Epithelial cell of proximal tubule (primary cell): ENCODE measurements around the gene MRPS27. TPM values are rescaled to one million over a fixed set of nuclear protein-coding genes. Genes with fewer than 3 reads are reported as not detected.

ENCODE experiments used
- DNase-seq: peaks from one replicate; pipeline ENCODE4 v3.0.0-alpha.2; 2011; ENCODE audit warnings: low read depth
- H3K4me3 ChIP-seq: 2 replicates; pipeline ENCODE4 v1.5.1; 2011; ENCODE audit warnings: low read depth, mild to moderate bottlenecking, low read length
- total RNA-seq: library from RNA; depleted of rRNA; stranded (reverse); fragments of >200 nt; gene quantifications from 2 replicates; pipeline ENCODE4 v1.2.3, GENCODE V29; 2015
- TF ChIP-seq, protein P1 (sequence below): conservative IDR thresholded peaks from 2 replicates; pipeline ENCODE4 v1.5.1; 2012; ENCODE audit warnings: low read depth, mild to moderate bottlenecking, low read length

Gene MRPS27
- total RNA-seq, 1 donor from 2014 or later = 54.4 TPM

DNA sequence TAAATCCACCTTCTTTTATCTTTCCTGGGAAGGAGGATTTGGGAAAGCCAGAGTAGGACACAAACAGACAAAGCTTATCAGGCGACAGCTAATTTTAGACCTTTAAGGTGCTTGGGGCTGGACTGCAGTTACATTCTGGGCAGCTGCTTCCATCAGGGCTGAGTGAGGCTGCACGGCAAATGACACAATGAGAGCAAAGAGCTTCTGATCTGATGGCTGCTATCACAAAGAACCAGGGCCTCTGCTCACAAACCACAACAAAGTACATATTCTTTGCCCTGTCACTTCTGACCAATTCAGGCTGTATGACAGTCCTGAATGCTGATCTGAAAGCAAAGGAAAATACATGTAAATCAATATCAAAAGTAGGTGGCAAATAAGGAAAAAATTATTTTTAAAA, 93.1 kb downstream of the MRPS27 start:
- no peak overlapping the region for H3K4me3 ChIP-seq
- TF ChIP-seq, protein P1, sequence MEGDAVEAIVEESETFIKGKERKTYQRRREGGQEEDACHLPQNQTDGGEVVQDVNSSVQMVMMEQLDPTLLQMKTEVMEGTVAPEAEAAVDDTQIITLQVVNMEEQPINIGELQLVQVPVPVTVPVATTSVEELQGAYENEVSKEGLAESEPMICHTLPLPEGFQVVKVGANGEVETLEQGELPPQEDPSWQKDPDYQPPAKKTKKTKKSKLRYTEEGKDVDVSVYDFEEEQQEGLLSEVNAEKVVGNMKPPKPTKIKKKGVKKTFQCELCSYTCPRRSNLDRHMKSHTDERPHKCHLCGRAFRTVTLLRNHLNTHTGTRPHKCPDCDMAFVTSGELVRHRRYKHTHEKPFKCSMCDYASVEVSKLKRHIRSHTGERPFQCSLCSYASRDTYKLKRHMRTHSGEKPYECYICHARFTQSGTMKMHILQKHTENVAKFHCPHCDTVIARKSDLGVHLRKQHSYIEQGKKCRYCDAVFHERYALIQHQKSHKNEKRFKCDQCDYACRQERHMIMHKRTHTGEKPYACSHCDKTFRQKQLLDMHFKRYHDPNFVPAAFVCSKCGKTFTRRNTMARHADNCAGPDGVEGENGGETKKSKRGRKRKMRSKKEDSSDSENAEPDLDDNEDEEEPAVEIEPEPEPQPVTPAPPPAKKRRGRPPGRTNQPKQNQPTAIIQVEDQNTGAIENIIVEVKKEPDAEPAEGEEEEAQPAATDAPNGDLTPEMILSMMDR = no peak
- no peak for DNase-seq

DNA sequence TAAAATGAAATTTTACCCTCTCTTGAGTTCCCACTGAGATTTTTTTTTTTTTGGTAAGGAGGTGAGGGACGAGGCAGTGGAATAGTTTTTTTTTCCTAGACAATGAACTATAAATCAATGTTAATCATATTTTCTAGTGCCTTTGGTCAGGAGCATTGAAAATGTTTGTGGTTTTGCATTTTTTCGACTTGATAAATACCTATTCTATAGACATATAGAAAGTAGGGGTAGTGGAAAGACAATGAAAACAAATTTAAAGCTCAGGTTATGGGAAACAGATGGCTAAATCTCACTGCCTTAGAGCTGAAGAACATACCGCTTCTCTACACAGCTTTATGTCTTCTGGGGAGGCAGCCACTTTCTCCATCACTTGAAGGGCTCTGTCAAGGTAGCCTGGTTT, 94.3 kb downstream of the MRPS27 start:
- DNase-seq = no peak
- no peak overlapping the region for H3K4me3 ChIP-seq
- TF ChIP-seq, protein P1 = no peak

- TF ChIP-seq, protein P1 = no peak
- no peak overlapping the region for H3K4me3 ChIP-seq
- no peak for DNase-seq
Measured at GRCh38 chr5:72224946-72225463, 95.0 kb downstream of the MRPS27 start.

GRCh38 chr5:72223371-72223770, 96.7 kb downstream of the MRPS27 start:
- DNase-seq = no peak
- no peak overlapping the region for H3K4me3 ChIP-seq
- TF ChIP-seq, protein P1 = no peak

DNA sequence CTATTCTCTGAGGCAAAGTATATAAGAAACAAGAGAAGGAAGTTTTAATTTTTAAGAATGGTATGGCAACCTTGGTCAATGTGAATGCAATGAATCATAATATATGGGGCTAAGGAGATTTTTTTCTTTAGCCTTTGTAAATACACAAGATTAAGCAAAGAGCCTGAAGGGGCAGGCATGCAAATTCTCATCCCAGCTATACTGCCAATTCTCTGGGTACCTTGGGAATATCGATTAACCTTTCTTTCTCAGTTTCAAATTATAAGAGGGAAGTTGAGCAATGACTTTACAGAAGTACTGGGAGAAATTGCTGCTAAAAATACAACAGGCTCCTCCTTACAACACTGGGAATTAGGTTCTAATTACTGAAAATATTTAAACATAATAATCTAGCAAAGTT, 97.5 kb downstream of the MRPS27 start:
- TF ChIP-seq, protein P1 = no peak

GRCh38 chr5:72221541-72221940, 98.5 kb downstream of the MRPS27 start:
- TF ChIP-seq, protein P1 = no peak
- no peak for DNase-seq
- no peak overlapping the region for H3K4me3 ChIP-seq

More for the DNA sequence above, 97.5 kb downstream of the MRPS27 start:
- no peak for DNase-seq
- no peak overlapping the region for H3K4me3 ChIP-seq

DNA sequence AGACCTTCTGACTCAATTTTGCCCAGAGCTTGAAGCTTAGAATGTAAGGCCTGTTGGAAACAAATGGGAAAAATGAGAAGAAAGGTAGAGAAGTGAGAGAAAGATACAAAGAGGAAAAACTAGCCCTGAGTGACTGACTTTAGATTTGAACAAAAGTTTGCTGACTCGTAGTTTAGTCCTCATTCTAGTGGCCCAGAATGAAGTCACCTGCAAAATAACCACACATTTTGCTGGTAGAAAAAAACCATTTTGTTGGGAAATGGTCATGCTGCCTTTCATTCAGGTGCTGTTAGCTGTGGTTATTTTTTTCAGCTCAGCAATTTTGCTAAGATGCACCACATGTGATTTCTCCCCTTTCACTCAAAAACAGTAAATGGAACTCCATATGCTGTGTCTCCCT, 98.9 kb downstream of the MRPS27 start:
- DNase-seq = no peak
- H3K4me3 ChIP-seq = no peak overlapping the region
- TF ChIP-seq, protein P1 = no peak
